ENCODE measurements around the gene AUTS2. TPM values are rescaled to one million over a fixed set of nuclear protein-coding genes. Genes with fewer than 3 reads are reported as not detected.

AUTS2 gene
- total RNA-seq, 1 experiment from 2014 or later, result not detected

DNA sequence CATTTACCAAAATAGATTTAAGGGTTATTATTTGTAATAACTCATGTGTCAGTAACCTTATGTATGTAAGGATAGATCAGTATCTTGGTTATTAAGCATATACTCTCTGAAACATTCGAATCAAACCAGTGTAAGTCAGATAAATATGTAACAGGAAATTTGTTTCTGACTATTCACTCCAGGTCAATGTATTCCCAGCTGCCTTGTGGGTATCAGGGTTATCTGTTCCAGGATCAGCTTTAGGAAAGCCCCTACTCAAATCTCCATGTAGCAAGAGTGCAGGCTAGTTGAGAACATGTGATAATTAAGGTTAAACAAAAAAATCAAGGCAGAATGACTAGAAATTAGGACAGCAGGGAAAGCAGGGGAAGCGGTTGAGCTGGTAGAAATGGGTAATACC lies 201.7 kb downstream of the AUTS2 start:
- CTCF ChIA-PET, result no interaction called here
- BruUV-seq (replicated peaks), result no TSS peak
- Mint-ChIP-seq H3K27ac (ENCODE audit: unreplicated experiment) (no peak overlapping the region), H3K4me1 (ENCODE audit: low read depth, unreplicated experiment) (no peaks in the 10 kb centered on the region), H3K36me3 (ENCODE audit: insufficient read depth, unreplicated experiment) (no peaks in the 10 kb centered on the region), H3K9me3 (ENCODE audit: low read depth, unreplicated experiment) (peaks cover 4% of the 10 kb centered on the region), H3K27me3 (ENCODE audit: unreplicated experiment) (no peaks in the 10 kb centered on the region), H3K4me3 (ENCODE audit: low read depth, unreplicated experiment) (no peak overlapping the region)
- no peak for DNase-seq
- intact Hi-C loops (cut with micrococcal nuclease; ENCODE audit: unreplicated experiment), result no loop called here
- TF ChIP-seq, protein P1, sequence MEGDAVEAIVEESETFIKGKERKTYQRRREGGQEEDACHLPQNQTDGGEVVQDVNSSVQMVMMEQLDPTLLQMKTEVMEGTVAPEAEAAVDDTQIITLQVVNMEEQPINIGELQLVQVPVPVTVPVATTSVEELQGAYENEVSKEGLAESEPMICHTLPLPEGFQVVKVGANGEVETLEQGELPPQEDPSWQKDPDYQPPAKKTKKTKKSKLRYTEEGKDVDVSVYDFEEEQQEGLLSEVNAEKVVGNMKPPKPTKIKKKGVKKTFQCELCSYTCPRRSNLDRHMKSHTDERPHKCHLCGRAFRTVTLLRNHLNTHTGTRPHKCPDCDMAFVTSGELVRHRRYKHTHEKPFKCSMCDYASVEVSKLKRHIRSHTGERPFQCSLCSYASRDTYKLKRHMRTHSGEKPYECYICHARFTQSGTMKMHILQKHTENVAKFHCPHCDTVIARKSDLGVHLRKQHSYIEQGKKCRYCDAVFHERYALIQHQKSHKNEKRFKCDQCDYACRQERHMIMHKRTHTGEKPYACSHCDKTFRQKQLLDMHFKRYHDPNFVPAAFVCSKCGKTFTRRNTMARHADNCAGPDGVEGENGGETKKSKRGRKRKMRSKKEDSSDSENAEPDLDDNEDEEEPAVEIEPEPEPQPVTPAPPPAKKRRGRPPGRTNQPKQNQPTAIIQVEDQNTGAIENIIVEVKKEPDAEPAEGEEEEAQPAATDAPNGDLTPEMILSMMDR (IDR thresholded peaks at IDR 0.05; ENCODE audit: unreplicated experiment), result no peak

DNA sequence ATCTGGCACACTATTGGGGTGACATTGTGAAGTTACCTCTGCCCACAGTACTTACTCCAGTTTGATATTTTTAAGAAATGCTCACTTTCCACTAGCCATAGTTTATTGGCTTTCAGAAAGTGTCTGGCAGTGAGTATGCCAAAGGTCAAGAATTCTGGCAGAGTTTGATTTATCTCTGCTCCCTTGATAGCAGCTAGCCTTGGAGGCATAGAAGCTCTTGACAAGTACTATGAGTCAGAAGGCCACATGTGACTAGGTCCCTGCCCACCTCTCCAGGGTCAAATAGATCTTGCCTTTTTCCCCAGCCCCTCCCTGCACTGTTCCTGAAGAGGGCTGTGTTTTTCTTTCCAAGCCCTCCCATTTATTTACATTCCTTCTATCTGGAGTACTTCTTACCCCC lies 202.2 kb downstream of the AUTS2 start:
- Mint-ChIP-seq H3K4me3 (ENCODE audit: low read depth, unreplicated experiment) (no peak overlapping the region), H3K4me1 (ENCODE audit: low read depth, unreplicated experiment) (no peaks in the 10 kb centered on the region), H3K27ac (ENCODE audit: unreplicated experiment) (no peak overlapping the region), H3K27me3 (ENCODE audit: unreplicated experiment) (no peaks in the 10 kb centered on the region), H3K9me3 (ENCODE audit: low read depth, unreplicated experiment) (peaks cover 4% of the 10 kb centered on the region), H3K36me3 (ENCODE audit: insufficient read depth, unreplicated experiment) (no peaks in the 10 kb centered on the region)
- DNase-seq, result no peak
- TF ChIP-seq, protein P1 (IDR thresholded peaks at IDR 0.05; ENCODE audit: unreplicated experiment), result no peak
- intact Hi-C loops (cut with micrococcal nuclease; ENCODE audit: unreplicated experiment), result no loop called here
- BruUV-seq (replicated peaks), result no TSS peak
- CTCF ChIA-PET, result no interaction called here

DNA sequence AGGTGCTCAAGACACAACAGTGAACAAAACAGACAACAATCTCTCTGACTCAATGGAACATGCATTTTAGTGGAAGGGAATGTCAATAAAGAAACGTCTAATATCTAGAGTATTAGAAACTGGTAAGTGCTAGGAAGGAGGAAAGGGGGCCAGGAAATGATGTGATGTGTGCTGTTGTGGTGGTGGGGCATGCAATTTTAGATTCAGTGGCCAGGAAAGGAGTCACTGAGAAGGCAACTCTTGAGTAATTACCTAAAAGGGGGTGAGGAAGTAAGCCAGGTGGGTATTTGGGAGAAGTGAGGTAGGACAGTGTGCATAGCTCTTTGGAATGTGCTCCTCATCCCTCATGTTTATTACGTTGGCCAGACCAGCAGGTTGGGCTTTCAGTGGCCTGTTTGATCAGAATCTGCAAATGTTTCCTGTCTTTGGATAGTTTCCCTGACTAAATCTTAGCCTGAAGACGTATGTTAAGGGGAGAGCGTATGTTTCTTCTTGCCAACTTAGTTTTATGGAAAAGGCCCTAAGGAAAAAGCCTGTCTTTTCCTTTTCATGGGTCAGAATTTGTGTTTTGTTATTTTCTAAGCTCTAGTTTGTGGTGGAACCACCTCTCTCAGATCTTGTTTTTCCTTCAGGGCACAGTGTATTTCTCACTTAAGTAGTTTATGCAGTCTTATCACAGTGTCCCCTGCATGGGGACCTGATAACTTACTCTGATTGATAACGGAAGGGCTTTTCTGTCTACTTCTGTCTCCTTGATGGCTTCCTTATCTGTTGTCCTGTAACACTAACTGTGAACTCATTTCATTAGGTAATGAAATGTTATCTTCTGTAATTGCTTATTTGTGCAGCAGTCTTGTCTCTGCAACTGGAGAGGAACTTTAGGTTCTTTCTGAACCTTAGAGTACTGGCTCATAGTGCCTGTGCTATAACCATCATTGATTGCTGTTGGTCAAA lies 203.7 kb downstream of the AUTS2 start:
- no peak for DNase-seq
- intact Hi-C loops (cut with micrococcal nuclease; ENCODE audit: unreplicated experiment), result no loop called here
- Mint-ChIP-seq H3K4me1 (ENCODE audit: low read depth, unreplicated experiment) (no peaks in the 10 kb centered on the region), H3K36me3 (ENCODE audit: insufficient read depth, unreplicated experiment) (no peaks in the 10 kb centered on the region), H3K27me3 (ENCODE audit: unreplicated experiment) (no peaks in the 10 kb centered on the region), H3K4me3 (ENCODE audit: low read depth, unreplicated experiment) (no peak overlapping the region), H3K27ac (ENCODE audit: unreplicated experiment) (no peak overlapping the region), H3K9me3 (ENCODE audit: low read depth, unreplicated experiment) (peaks cover 4% of the 10 kb centered on the region)
- BruUV-seq (replicated peaks), result no TSS peak
- TF ChIP-seq, protein P1 (IDR thresholded peaks at IDR 0.05; ENCODE audit: unreplicated experiment), result no peak
- CTCF ChIA-PET, result no interaction called here

DNA sequence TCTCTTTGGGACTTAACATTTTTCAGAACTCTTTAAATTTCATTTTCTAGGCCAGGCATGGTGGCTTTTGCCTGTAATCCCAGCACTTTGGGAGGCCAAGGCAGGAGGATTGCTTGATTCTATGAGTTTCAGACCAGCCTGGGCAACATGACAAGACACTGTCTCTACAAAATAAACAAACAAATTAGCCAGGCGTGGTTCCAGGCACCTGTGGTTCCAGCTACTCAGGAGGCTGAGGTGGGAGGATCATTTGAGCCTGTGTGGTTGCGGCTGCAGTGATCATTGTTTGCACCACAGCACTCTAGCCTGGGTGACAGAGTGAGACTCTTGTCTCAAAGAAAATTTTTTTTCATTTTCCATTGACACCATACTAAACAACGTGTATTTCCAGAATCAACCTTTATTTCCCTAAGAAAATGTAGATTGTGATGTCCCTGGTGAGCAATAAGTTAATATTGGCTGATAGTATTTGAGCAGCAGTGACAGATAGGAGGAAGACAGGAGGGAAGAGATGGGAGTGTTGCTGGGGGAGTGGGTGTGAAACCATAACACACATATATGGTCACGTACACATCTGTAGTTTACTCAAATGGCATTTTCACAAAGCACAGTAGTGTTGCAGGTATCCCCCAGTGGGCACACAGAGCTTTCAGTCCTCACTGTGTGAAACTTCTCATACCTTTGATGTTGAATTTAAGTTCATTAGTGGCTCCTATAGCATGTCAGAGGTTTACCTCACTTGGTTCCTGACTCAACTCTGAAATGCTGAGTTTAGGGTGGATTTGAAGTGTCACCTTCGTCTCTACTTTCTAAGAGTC lies 205.6 kb downstream of the AUTS2 start:
- no peaks in the 10 kb centered on the region for H3K36me3 Mint-ChIP-seq (ENCODE audit: insufficient read depth, unreplicated experiment)
- H3K9me3 Mint-ChIP-seq (ENCODE audit: low read depth, unreplicated experiment), result peaks cover 4% of the 10 kb centered on the region
- intact Hi-C loops (cut with micrococcal nuclease; ENCODE audit: unreplicated experiment), result no loop called here
- TF ChIP-seq, protein P1 (IDR thresholded peaks at IDR 0.05; ENCODE audit: unreplicated experiment), result no peak
- BruUV-seq (replicated peaks), result no TSS peak
- H3K4me3 Mint-ChIP-seq (ENCODE audit: low read depth, unreplicated experiment), result no peak overlapping the region
- H3K27ac Mint-ChIP-seq (ENCODE audit: unreplicated experiment), result no peak overlapping the region
- CTCF ChIA-PET, result no interaction called here
- H3K4me1 Mint-ChIP-seq (ENCODE audit: low read depth, unreplicated experiment), result no peaks in the 10 kb centered on the region
- no peak for DNase-seq
- H3K27me3 Mint-ChIP-seq (ENCODE audit: unreplicated experiment), result no peaks in the 10 kb centered on the region
